Measurements from ENCODE around the gene SRSF1. TPM values are rescaled to one million over a fixed set of nuclear protein-coding genes. Genes with fewer than 3 reads are reported as not detected.

SRSF1 gene, protein sequence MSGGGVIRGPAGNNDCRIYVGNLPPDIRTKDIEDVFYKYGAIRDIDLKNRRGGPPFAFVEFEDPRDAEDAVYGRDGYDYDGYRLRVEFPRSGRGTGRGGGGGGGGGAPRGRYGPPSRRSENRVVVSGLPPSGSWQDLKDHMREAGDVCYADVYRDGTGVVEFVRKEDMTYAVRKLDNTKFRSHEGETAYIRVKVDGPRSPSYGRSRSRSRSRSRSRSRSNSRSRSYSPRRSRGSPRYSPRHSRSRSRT
- total RNA-seq, result 165 and 182 TPM in 2 replicates

DNA sequence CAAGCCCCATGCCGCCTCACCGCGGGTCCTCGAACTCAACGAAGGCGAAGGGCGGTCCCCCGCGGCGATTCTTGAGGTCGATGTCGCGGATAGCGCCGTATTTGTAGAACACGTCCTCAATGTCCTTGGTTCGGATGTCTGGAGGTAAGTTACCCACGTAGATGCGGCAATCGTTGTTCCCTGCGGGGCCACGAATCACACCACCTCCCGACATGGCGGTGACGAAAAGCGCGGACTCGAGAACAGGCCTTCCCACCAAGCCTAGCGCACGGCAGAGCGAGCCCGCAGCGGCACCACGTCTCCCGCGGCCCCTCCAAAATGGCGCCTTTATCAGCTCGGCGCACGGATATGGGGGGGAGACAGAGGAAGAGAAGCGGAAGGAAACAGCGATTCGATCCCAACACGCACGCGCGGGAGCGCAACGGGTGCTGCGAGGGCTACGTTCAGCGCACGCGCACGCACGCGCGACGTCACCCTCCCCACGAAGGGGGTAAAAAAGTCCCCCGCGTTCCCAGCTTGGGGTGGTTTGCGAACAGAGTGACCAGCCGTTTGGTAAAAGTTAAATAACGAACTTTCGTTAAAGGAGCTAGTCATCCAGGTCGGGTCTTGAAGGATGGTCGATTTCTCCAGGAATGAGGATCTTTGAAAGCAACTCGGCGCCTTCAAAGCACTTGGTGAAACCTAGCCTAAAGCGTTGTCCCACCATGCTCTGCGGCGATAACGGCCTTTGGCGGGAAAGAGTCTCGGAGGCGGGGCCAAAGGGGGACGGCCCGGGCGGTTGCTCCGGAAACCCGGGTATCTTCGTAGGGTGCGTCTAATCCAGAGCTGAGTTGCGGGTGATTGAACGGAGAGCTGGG, at the start of gene SRSF1:
Gene SRSF1 (minus strand): TSS at position 323 of the 857 bp plus-strand sequence. CDS start 109 bp downstream, at position 214.

GRCh38 chr17:57987581-57988300, 19.3 kb downstream of the SRSF1 start, which contains the start of gene VEZF1:
Gene VEZF1 (minus strand): TSS chr17:57988254. CDS start chr17:57988111, 143 bp downstream.

DNA sequence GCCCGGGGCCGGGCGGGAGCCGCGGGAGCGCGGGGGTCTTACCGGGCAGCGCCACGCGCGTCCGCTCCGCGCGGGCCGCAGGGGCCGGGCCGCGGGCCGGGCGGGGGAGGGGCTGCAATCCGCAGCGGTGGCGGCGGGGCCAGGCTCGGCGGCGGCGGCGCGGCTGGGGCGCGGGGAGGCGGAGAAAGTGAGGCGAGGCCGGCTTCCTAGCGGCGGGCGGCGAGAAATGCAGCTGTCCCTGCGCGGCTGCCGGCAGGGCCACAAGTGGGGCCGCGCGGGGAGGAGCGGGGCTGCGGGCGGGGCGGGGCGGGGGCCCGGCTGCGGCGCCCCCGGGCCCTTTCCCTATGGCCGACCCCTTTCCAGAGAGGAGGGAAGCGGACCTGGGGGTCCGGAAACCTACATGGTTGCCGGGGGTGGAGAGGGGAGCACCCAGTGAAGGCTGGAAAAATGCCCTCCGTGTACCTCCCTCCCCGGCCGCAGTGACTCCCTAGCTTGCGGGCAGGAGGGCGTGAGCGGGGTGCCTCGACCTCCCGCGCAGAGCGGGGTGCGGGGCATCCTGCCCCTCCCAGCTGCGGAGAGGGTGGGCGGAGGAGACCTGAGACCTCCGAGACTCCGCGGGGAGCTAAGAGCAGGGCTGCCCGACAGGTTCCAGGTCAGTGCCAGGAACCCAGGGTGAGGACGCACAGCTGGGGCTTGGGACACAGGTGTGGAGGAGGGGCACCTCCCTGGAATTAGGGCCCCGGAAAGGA, 51.7 kb downstream of the SRSF1 start, which contains the start of gene CUEDC1:
Gene CUEDC1 (minus strand): TSS at position 230 of the 749 bp plus-strand sequence. CDS start 69,848 bp downstream, outside the sequence.

Other genes with a start within 250 kb of the SRSF1 start
- gene MRPS23, start 157.2 kb downstream of the SRSF1 start, total RNA-seq, result 14.9 and 22.2 TPM in 2 replicates
- gene CUEDC1, start 51.8 kb downstream of the SRSF1 start, total RNA-seq, result 31.1 and 33.0 TPM in 2 replicates
- 17.9 and 24.1 TPM in 2 replicates for gene VEZF1, start 19.0 kb downstream of the SRSF1 start, total RNA-seq
- 11.3 and 12.5 TPM in 2 replicates for gene DYNLL2, start 76.2 kb upstream of the SRSF1 start, total RNA-seq
- gene OR4D1, start 141.1 kb upstream of the SRSF1 start, total RNA-seq, result not detected in 2 replicates
- not detected in 2 replicates for gene OR4D2, start 159.7 kb upstream of the SRSF1 start, total RNA-seq
- gene EPX, start 185.5 kb upstream of the SRSF1 start, total RNA-seq, result not detected in 2 replicates
- gene MKS1, start 212.0 kb upstream of the SRSF1 start, total RNA-seq, result 13.4 and 16.2 TPM in 2 replicates
- not detected in 2 replicates for gene LPO, start 231.3 kb upstream of the SRSF1 start, total RNA-seq